DMS53 treated with DMSO at 0.1 percent for 48 hours (cell line): ENCODE data around the gene ATP6V1E1.
"Not testable (repeated sequence)": the region's sequence is repeated elsewhere in the genome, so short reads cannot be mapped to it uniquely, and the experiment has no call there.

Experiments
- DNase-seq: peaks from one replicate; lab custom pipeline; 2025; ENCODE audit not compliant: unreplicated experiment; lab: John Stamatoyannopoulos, UW

The ATP6V1E1 gene

GRCh38 chr22:17583151-17583550, 45.4 kb downstream of the ATP6V1E1 start:
- no peak for DNase-seq

GRCh38 chr22:17581631-17582030, 46.9 kb downstream of the ATP6V1E1 start:
- no peak for DNase-seq

- DNase-seq: no peak
Observed at GRCh38 chr22:17581056-17581455, 47.5 kb downstream of the ATP6V1E1 start.

GRCh38 chr22:17580441-17581031, 48.0 kb downstream of the ATP6V1E1 start:
- DNase-seq: no peak

GRCh38 chr22:17579535-17579981, 49.0 kb downstream of the ATP6V1E1 start:
- DNase-seq: no peak

GRCh38 chr22:17578136-17578754, 50.3 kb downstream of the ATP6V1E1 start:
- no peak for DNase-seq

- no peak for DNase-seq
Observed at GRCh38 chr22:17576470-17576869, 52.1 kb downstream of the ATP6V1E1 start.

- no peak for DNase-seq
Observed at GRCh38 chr22:17575681-17576080, 52.9 kb downstream of the ATP6V1E1 start.

GRCh38 chr22:17575151-17575550, 53.4 kb downstream of the ATP6V1E1 start:
- no peak for DNase-seq

GRCh38 chr22:17570851-17571631, 57.5 kb downstream of the ATP6V1E1 start:
- DNase-seq: no peak

GRCh38 chr22:17569971-17570511, 58.5 kb downstream of the ATP6V1E1 start:
- DNase-seq: no peak

GRCh38 chr22:17566776-17567175, 61.8 kb downstream of the ATP6V1E1 start:
- no peak for DNase-seq

GRCh38 chr22:17566016-17566687, 62.4 kb downstream of the ATP6V1E1 start:
- DNase-seq: not testable (repeated sequence)

- DNase-seq: no peak
Observed at GRCh38 chr22:17563936-17564391, 64.6 kb downstream of the ATP6V1E1 start.

- no peak for DNase-seq
Observed at GRCh38 chr22:17562906-17563870, 65.4 kb downstream of the ATP6V1E1 start, which contains the start of gene SLC25A18. Gene SLC25A18, plus strand, starts transcription at chr22:17563498. Its CDS starts 16,447 bp downstream, at chr22:17579945.

GRCh38 chr22:17559188-17559587, 69.4 kb downstream of the ATP6V1E1 start:
- DNase-seq: no peak

GRCh38 chr22:17554814-17555213, 73.7 kb downstream of the ATP6V1E1 start:
- no peak for DNase-seq

GRCh38 chr22:17552737-17553136, 75.8 kb downstream of the ATP6V1E1 start:
- no peak for DNase-seq

GRCh38 chr22:17549655-17550054, 78.9 kb downstream of the ATP6V1E1 start:
- DNase-seq: no peak

GRCh38 chr22:17549183-17549582, 79.4 kb downstream of the ATP6V1E1 start:
- DNase-seq: no peak
